HG02642 (cell line): ENCODE measurements around the gene SLC6A18.
"Not testable (repeated sequence)": the region's sequence is repeated elsewhere in the genome, so short reads cannot be mapped to it uniquely, and the experiment has no call there.

Experiments
- ATAC-seq: cut with Tn5 transposase; IDR thresholded peaks from one replicate; pipeline ENCODE4 v1.9.1; 2021; ENCODE audit warnings: mild to moderate bottlenecking; ENCODE audit not compliant: unreplicated experiment, poor library complexity

Gene SLC6A18

DNA sequence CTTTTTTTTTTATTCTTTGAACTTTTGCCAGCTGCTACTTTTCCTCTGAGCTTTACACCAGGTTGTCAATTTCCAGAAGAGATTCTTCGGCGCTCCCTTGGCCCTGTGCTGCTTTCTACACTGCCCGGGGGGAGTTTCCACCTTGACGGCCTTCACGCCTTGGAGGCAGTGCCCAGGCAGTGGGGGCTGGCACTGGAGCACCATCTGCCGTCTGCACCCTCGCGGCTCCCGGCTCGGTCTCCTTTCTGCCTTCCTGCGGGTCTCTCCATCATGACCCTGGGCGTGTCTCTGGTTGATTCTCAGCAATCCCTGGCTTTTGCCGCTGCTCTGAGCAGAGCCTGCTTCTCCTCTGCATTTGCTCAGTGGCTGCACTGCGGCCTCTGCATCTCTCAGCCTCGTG is 2.9 kb downstream of the SLC6A18 start:
- no peak for ATAC-seq

DNA sequence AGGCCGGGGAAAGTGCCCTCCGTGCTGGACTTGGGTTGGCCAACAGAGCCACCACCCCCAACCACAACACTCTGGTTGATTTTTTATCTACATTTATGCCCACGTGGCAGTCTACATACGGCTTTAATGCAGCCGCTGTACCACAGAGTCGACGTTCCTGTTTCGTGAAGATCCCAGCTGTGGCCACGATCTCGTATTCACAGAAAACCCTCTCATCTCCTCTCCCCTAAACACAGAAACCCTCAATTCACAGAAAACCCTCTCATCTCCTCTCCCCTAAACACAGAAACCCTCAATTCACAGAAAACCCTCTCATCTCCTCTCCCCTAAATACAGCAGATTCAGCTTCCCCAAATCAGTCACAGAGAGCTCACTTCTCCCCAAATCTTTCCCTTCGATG is 3.8 kb downstream of the SLC6A18 start:
- not testable (repeated sequence) for ATAC-seq

- ATAC-seq, result no peak
These were observed 4.6 kb downstream of the SLC6A18 start for GRCh38 chr5:1229822-1230221.

GRCh38 chr5:1230551-1230950 is 5.4 kb downstream of the SLC6A18 start:
- ATAC-seq, result no peak

DNA sequence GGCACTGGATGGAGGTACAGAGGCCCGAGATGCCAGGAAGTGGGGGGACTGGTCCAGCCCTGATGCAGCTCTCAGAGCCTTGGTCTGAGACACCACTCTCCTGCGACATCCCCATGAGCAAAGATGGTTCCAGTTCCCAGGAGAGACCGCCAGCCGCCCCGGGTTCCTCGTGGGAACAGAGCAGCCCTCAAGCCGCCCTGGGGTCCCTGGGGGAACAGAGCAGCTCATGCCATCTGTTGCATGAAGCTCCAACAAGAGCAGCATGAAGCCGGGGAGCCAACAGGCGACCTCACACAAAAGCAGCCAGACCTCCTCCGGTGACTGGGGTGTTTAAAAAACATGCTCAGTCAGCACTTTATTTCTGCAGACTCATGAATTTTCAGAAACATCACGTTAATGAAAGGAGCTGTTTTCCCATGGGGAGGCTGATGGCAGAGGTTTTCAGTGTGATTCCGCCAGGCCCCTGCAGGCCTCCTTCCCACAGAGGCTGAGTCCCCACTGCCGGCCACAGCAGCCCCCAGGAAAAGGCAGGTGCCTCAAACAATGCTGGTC is 6.2 kb downstream of the SLC6A18 start:
- ATAC-seq, result no peak

DNA sequence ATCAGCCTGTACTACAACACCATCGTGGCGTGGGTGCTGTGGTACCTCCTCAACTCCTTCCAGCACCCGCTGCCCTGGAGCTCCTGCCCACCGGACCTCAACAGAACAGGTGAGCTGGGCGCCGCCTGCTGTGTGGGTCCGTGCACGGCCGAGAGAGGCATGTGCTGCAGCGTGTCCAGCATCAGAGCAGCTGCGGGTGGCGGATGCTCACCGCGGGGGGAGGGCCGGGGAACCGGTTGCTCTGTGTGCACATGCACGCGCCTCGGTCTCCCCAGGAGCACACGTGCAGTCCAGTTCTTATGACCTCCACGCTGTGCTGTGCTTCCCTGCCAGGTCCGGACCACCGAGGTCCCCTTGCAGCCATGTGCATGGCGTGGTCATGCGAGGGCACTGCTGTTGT is 7.6 kb downstream of the SLC6A18 start:
- no peak for ATAC-seq

- ATAC-seq, result no peak
These were observed 10.2 kb downstream of the SLC6A18 start for GRCh38 chr5:1235379-1235778.

GRCh38 chr5:1235838-1236237 is 10.7 kb downstream of the SLC6A18 start:
- ATAC-seq, result no peak

DNA sequence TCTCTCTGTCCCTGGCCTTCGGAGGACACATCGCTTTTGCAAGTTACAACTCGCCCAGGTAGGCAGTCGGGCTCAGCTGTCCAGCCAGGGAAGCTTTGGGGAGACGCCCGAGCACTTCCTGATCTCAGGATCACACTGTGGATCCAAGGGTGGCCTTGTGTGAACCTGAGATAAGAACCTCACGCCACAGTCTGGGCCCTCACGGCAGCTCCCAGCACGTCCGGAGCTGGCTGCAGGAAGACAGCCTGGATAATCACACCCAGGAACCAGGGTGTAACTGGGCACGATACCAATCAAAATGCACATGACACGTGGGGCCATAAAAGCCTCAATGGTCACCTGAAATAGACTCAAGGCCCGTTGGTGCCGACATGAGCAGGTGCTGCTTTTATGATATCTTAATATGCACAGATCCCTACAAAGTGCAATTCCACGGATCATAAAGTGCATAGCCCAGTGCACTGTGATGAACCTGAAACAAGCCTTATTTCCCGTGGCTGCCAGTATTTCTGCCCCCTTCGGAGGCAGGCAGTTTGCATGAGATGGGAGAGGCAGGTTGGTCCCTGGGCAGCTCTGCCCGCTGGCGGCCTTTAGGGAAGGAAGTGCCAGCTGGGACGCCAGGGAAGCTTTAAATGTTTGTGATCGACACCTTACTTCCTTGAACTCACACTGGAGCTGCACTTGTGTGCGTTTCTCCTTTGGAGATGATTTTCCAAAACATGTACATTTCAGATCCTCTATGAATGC is 14.5 kb downstream of the SLC6A18 start:
- no peak for ATAC-seq

GRCh38 chr5:1240496-1241260 is 15.5 kb downstream of the SLC6A18 start:
- ATAC-seq, result no peak

- ATAC-seq, result no peak
These were observed 16.4 kb downstream of the SLC6A18 start for GRCh38 chr5:1241509-1242080.

- ATAC-seq, result no peak
These were observed 17.7 kb downstream of the SLC6A18 start for GRCh38 chr5:1242733-1243486.

DNA sequence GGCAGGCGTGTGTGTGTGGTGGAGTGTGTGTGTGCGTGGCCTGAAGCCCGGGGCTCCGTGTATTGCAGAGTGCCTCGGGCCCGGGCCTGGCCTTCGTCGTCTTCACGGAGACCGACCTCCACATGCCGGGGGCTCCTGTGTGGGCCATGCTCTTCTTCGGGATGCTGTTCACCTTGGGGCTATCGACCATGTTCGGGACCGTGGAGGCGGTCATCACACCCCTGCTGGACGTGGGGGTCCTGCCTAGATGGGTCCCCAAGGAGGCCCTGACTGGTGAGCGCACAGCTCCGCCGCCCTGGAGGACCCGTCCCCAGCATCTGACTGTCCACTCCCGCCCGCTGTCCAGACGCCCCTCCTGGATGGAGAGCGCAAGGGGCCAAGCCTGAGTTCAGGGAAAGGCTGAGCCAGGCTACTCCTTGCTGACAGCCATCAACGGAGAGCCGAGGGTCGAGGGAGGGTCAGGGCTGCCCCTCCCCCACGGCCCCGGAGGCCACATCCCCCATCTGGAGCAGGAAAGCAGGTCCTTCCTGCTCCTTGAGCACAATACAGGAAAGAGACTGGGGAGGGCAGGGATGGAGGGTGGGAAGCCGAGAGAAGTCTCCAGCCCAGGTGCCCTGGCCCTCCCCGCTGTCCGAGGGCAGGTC is 18.4 kb downstream of the SLC6A18 start:
- no peak for ATAC-seq

GRCh38 chr5:1244255-1244654 is 19.1 kb downstream of the SLC6A18 start:
- ATAC-seq, result no peak

DNA sequence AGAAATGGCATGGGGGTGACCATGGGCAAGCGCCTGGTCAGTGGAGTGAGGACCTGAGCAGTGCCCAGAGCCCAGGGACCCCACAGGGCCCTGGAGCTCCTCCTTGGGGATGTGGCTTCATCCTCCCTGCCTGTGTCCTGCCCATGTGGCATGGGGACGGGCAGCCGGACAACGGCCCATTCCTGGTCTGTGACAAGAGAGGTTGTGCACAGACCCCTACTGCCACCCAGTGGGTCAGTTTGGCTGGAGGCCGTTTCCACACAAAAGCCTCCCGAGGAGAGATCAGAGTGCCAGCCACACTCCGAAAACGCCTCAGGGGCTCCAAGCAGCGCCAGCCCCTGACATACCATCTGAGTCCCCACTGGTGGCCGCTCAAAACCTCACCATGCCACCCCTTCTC is 19.8 kb downstream of the SLC6A18 start:
- no peak for ATAC-seq

DNA sequence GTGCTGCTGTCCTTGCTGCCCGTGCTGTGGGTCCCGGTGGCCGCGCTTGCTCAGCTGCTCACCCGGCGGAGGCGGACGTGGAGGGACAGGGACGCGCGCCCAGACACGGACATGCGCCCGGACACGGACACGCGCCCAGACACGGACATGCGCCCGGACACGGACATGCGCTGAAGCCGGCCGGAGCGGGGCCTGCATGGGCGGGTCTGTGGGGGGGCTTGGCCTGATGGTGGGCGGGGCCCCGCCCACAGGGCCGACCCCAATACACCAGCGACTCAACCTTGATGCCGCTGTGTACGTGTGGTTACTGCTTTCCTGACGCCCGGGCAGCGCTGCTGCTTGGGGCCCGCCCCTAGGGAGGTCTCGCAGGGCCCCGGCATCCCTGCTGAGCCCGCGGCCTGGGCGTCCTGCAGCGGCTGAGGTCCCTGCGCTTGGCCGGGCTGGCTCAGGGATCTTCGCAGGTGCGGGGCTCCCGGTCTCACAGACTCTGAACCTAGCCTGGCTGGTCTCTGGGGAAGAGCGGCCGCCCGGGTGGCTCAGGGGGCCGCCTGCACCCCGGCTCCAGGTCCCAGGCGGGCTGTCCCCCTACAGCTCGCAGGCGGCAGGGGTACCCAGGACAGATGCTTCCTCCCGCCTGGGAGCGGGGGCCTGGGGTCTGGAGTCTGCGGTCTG is 20.9 kb downstream of the SLC6A18 start:
- no peak for ATAC-seq

GRCh38 chr5:1246711-1247431 is 21.7 kb downstream of the SLC6A18 start:
- ATAC-seq, result no peak

- no peak for ATAC-seq
These were observed 22.6 kb downstream of the SLC6A18 start for GRCh38 chr5:1247811-1248210.
